ENCODE data around the gene SULT2A1. TPM values are rescaled to one million over a fixed set of nuclear protein-coding genes. Genes with fewer than 3 reads are reported as not detected.
"Not testable (repeated sequence)": the region's sequence is repeated elsewhere in the genome, so short reads cannot be mapped to it uniquely, and the experiment has no call there.

Gene SULT2A1
- total RNA-seq, 1 experiment from 2014 or later = not detected

DNA sequence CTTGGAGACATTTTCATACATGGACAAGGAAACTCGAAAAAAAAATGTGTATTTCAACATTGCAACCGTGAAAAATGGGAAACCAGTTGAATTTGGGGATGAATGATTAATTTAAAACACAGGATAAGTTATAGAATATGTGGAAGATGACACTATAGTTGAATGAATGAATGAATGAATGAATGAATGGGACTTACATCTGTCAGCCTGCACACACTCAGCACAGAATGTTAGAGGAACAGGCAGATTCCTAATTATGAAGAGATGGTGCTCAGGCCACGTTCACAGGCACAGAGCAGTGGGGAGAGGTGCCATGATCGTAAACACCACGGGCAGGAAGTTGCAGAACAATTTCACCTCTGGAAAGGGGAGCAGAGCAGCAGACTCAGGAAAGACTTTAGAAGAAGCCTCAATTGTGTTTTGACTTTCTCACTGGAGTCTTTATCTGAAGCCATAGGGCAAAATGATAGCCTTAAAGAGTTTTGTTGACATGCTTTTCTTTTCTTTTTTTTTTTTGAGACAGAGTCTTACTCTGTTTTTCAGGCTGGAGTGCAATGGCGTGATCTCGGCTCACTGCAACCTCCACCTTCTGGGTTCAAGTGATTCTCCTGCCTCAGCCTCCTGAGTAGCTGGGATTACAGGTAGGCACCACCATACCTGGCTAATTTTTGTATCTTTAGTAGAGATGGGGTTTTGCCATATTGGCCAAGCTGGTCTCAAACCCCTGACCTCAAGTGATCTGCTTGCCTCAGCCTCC is 4.9 kb upstream of the SULT2A1 start:
- Mint-ChIP-seq H3K4me3 (ENCODE audit: unreplicated experiment) (no peak overlapping the region), H3K27me3 (ENCODE audit: insufficient read depth, unreplicated experiment) (peaks cover 27% of the 10 kb centered on the region), H3K36me3 (ENCODE audit: insufficient read depth, unreplicated experiment) (no peaks in the 10 kb centered on the region), H3K9me3 (ENCODE audit: unreplicated experiment) (peaks cover 6% of the 10 kb centered on the region), H3K27ac (ENCODE audit: low read depth, unreplicated experiment) (no peak overlapping the region), H3K4me1 (ENCODE audit: insufficient read depth, unreplicated experiment) (no peaks in the 10 kb centered on the region)
- intact Hi-C loops (cut with micrococcal nuclease) = no loop called here
- TF ChIP-seq, protein P1, sequence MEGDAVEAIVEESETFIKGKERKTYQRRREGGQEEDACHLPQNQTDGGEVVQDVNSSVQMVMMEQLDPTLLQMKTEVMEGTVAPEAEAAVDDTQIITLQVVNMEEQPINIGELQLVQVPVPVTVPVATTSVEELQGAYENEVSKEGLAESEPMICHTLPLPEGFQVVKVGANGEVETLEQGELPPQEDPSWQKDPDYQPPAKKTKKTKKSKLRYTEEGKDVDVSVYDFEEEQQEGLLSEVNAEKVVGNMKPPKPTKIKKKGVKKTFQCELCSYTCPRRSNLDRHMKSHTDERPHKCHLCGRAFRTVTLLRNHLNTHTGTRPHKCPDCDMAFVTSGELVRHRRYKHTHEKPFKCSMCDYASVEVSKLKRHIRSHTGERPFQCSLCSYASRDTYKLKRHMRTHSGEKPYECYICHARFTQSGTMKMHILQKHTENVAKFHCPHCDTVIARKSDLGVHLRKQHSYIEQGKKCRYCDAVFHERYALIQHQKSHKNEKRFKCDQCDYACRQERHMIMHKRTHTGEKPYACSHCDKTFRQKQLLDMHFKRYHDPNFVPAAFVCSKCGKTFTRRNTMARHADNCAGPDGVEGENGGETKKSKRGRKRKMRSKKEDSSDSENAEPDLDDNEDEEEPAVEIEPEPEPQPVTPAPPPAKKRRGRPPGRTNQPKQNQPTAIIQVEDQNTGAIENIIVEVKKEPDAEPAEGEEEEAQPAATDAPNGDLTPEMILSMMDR (IDR thresholded peaks at IDR 0.05; ENCODE audit: unreplicated experiment) = no peak
- BruUV-seq (replicated peaks) = no TSS peak
- ChIA-PET CTCF (no interaction called here), POLR2A (no interaction called here)
- DNase-seq (ENCODE audit: unreplicated experiment) = no peak

DNA sequence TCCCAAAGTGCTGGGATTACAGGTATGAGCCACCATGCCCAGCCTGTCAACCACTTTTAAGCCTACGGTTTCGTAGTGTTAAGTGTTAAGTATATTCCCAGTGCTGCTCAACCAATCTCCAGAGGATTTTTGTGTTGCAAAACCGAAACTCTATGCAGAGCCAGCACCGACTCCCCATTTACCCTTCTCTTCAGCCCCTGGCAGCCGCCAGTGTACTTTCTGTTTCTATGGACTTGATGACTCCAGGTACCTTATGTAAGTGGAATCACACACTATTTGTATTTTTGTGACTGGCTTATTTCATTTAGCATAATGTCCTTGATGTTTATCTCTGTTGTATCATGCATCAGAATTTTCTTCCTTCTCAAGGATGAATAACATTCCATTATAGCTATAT is 1.1 kb downstream of the SULT2A1 start:
- Mint-ChIP-seq H3K4me3 (ENCODE audit: unreplicated experiment) (no peak overlapping the region), H3K27ac (ENCODE audit: low read depth, unreplicated experiment) (no peak overlapping the region), H3K36me3 (ENCODE audit: insufficient read depth, unreplicated experiment) (peaks cover 5% of the 10 kb centered on the region), H3K9me3 (ENCODE audit: unreplicated experiment) (no peaks in the 10 kb centered on the region), H3K27me3 (ENCODE audit: insufficient read depth, unreplicated experiment) (peaks cover 58% of the 10 kb centered on the region), H3K4me1 (ENCODE audit: insufficient read depth, unreplicated experiment) (no peaks in the 10 kb centered on the region)
- TF ChIP-seq, protein P1 (IDR thresholded peaks at IDR 0.05; ENCODE audit: unreplicated experiment) = no peak
- ChIA-PET CTCF (no interaction called here), POLR2A (no interaction called here)
- BruUV-seq (replicated peaks) = no TSS peak
- intact Hi-C loops (cut with micrococcal nuclease) = no loop called here
- no peak for DNase-seq (ENCODE audit: unreplicated experiment)

DNA sequence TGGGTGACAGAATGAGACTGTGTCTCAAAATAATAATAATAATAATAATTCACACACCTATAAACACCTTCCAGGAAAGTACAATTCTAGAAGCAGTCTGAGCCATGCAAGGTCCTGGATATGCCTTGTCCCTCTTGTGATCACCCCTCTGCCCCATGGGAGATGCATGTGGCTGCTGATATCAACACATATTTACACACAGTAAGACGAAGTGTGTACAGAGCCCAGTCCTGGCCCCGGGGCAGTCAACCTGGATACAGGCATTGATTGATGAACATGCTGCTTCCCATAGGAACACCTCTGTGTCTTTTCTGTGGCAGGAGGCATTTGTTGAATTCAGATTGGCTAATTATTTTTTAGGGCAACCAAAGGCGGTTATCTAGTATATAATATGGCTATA is 3.2 kb downstream of the SULT2A1 start:
- Mint-ChIP-seq H3K27me3 (ENCODE audit: insufficient read depth, unreplicated experiment) (peaks cover 57% of the 10 kb centered on the region), H3K27ac (ENCODE audit: low read depth, unreplicated experiment) (no peak overlapping the region), H3K4me1 (ENCODE audit: insufficient read depth, unreplicated experiment) (no peaks in the 10 kb centered on the region), H3K9me3 (ENCODE audit: unreplicated experiment) (peaks cover 7% of the 10 kb centered on the region), H3K36me3 (ENCODE audit: insufficient read depth, unreplicated experiment) (peaks cover 5% of the 10 kb centered on the region), H3K4me3 (ENCODE audit: unreplicated experiment) (no peak overlapping the region)
- TF ChIP-seq, protein P1 (IDR thresholded peaks at IDR 0.05; ENCODE audit: unreplicated experiment) = no peak
- no TSS peak for BruUV-seq (replicated peaks)
- DNase-seq (ENCODE audit: unreplicated experiment) = no peak
- CTCF ChIA-PET = no interaction called here
- intact Hi-C loops (cut with micrococcal nuclease) = no loop called here
- POLR2A ChIA-PET = no interaction called here

DNA sequence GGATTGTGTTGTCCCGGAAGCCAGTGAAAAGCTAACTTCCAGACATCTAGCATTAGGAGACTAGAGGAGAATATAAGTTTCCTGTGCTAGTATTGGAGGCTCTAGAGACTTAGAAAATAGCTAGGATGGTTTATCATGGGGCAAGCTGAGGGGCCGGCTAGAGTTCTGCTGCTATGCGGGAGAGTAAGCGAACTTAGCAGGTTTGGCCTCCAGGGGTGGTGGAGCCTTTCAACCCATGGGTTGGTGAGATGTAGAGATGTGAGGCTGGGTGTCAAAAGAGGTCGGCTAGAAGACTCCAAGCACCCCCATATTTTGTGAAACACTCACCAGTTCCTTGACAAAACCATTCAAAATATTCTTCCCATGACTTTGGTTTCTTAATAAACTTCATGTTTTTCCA is 4.4 kb downstream of the SULT2A1 start:
- no peak overlapping the region for H3K27ac Mint-ChIP-seq (ENCODE audit: low read depth, unreplicated experiment)
- ChIA-PET CTCF (interaction anchor here (1.0 to 1.5 kb wide), 2 partner anchors 12 to 19 kb away, joined by 3 to 4 read pairs; no protein-coding TSS in a partner anchor), POLR2A (interaction anchor here (0.5 to 0.6 kb wide), 2 partner anchors 137 to 583 kb away, joined by 3 to 4 read pairs; partner anchors contain the start of gene NOP53)
- intact Hi-C loops (cut with micrococcal nuclease) = no loop called here
- peaks cover 5% of the 10 kb centered on the region for H3K36me3 Mint-ChIP-seq (ENCODE audit: insufficient read depth, unreplicated experiment)
- no peaks in the 10 kb centered on the region for H3K4me1 Mint-ChIP-seq (ENCODE audit: insufficient read depth, unreplicated experiment)
- peaks cover 7% of the 10 kb centered on the region for H3K9me3 Mint-ChIP-seq (ENCODE audit: unreplicated experiment)
- no TSS peak for BruUV-seq (replicated peaks)
- H3K4me3 Mint-ChIP-seq (ENCODE audit: unreplicated experiment) = no peak overlapping the region
- peaks cover 48% of the 10 kb centered on the region for H3K27me3 Mint-ChIP-seq (ENCODE audit: insufficient read depth, unreplicated experiment)
- TF ChIP-seq, protein P1 (IDR thresholded peaks at IDR 0.05; ENCODE audit: unreplicated experiment) = no peak
- no peak for DNase-seq (ENCODE audit: unreplicated experiment)

DNA sequence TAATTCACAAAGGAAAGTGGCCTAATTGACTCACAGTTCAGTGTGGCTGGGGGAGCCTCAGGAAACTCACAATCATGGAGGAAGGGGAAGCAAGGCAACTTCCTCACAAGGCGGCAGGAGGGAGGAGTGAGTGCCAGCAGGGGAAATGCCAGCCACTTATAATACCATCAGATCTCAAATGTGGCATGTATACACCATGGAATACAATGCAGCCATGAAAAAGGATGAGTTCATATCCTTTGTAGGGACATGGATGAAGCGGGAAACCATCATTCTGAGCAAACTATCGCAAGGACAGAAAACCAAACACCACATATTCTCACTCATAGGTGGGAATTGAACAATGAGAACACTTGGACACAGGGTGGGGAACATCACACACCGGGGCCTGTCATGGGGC is 6.7 kb downstream of the SULT2A1 start:
- POLR2A ChIA-PET; H3K36me3 Mint-ChIP-seq (ENCODE audit: insufficient read depth, unreplicated experiment); intact Hi-C loops (cut with micrococcal nuclease); H3K9me3 Mint-ChIP-seq (ENCODE audit: unreplicated experiment); DNase-seq (ENCODE audit: unreplicated experiment); BruUV-seq (replicated peaks); H3K4me3 Mint-ChIP-seq (ENCODE audit: unreplicated experiment); H3K4me1 Mint-ChIP-seq (ENCODE audit: insufficient read depth, unreplicated experiment); H3K27ac Mint-ChIP-seq (ENCODE audit: low read depth, unreplicated experiment): not testable (repeated sequence)
- peaks cover 39% of the 10 kb centered on the region for H3K27me3 Mint-ChIP-seq (ENCODE audit: insufficient read depth, unreplicated experiment)
- CTCF ChIA-PET = interaction anchor here (1.5 kb wide), 1 partner anchor 114 kb away, joined by 3 read pairs; no protein-coding TSS in a partner anchor
